H1 (cell line): ENCODE data around the gene NDUFS5.

Source experiments
- RAD21 ChIP-seq, 2 experiments: IDR thresholded peaks in 1 of 2; conservative IDR thresholded peaks in 1 of 2; 2 replicates each; pipeline ENCODE4 v1.6.1; 2011; ENCODE audit warnings: low read depth in 2 of 2, low read length in 2 of 2, improper control_type of control experiment in 1 of 2, inconsistent platforms in 1 of 2, mild to moderate bottlenecking in 1 of 2, moderate library complexity in 1 of 2
- RFX5 ChIP-seq: IDR thresholded peaks from 2 replicates; pipeline ENCODE4 v1.6.1; 2011; ENCODE audit warnings: low read depth, low read length, improper control_type of control experiment, borderline replicate concordance
- SUZ12 ChIP-seq: fragments of 200-600 bp; sonication (generic); IDR thresholded peaks from 2 replicates; pipeline ENCODE4 v1.6.1; 2012; ENCODE audit warnings: mild to moderate bottlenecking, inconsistent platforms, low read length, moderate library complexity, mixed read lengths
- YY1 ChIP-seq: IDR thresholded peaks from 2 replicates; pipeline ENCODE4 v1.6.1; 2011; ENCODE audit warnings: low read depth, mild to moderate bottlenecking, low read length

DNA sequence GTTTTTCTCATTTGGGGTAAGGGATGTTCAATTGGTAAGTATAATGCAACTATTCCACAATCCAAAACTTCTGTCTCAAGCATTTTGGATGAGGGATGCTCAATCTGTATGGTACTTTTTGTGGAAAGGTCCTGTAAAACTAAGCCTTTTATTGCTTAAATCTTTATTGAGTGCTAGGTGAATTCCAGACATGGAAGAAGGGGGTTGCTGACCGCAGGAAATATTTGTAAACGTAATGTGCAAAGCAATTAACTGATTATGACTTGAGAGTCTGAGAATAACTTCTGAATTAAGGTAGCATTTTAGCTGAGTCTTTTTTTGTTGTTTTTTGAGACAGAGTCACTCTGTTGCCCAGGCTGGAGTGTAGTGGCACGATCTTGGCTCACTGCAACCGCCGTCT lies 32.0 kb upstream of the NDUFS5 start:
- TF ChIP-seq SUZ12 (no peak), RFX5 (no peak), RAD21 (IDR thresholded peaks at IDR 0.05 in 1 of 2, conservative IDR thresholded peaks at IDR 0.05 in 1 of 2; ENCODE audit: low read depth in 2 of 2, low read length in 2 of 2) (no peak), YY1 (no peak)
